GM12891 (cell line): ENCODE data around the gene SHOX.

Experiments
- POLR2A ChIP-seq: IDR thresholded peaks from 2 replicates; pipeline ENCODE4 v1.6.1; 2011; ENCODE audit warnings: low read depth, low read length, control low read depth
- POLR2AphosphoS5 ChIP-seq: IDR thresholded peaks from 2 replicates; pipeline ENCODE4 v1.6.1; 2011; ENCODE audit warnings: low read depth, low read length, control low read depth
- POU2F2 ChIP-seq: IDR thresholded peaks from 2 replicates; pipeline ENCODE4 v1.6.1; 2011; ENCODE audit warnings: low read depth, mild to moderate bottlenecking, control low read depth, low read length, moderate library complexity

- TF ChIP-seq POLR2A (no peak), POLR2AphosphoS5 (no peak), POU2F2 (no peak)
Observed at GRCh38 chrX:670645-671044, 40.1 kb downstream of the SHOX start.
